Lower lobe of right lung (tissue), 2 donors: ENCODE measurements around the gene NIPAL1. TPM values are rescaled to one million over a fixed set of nuclear protein-coding genes. Genes with fewer than 3 reads are reported as not detected.
A peak's percentile ranks its signal among the peaks of the same experiment; 100 is the strongest.

Source experiments
- ATAC-seq, 2 donors: fragments of 200-7000 bp; cut with Tn5 transposase; one replicate each; pipeline ENCODE4 v1.9.1; 2020 to 2022; ENCODE audit warnings: mild to moderate bottlenecking in 2 of 2, moderate library complexity in 2 of 2
- DNase-seq: peaks from one replicate; pipeline ENCODE4 v3.0.0-alpha.2; 2020
- H3K27ac ChIP-seq: fragments of 200-600 bp; one replicate; pipeline ENCODE4 v1.8.0; 2022
- H3K27me3 ChIP-seq: fragments of 200-600 bp; one replicate; pipeline ENCODE4 v1.8.0; 2022; ENCODE audit warnings: low read depth
- H3K36me3 ChIP-seq: fragments of 200-600 bp; one replicate; pipeline ENCODE4 v1.8.0; 2022; ENCODE audit warnings: mild to moderate bottlenecking
- H3K4me1 ChIP-seq: fragments of 200-600 bp; one replicate; pipeline ENCODE4 v1.8.0; 2022
- H3K4me3 ChIP-seq: fragments of 200-600 bp; one replicate; pipeline ENCODE4 v1.8.0; 2022; ENCODE audit warnings: mild to moderate bottlenecking
- H3K9me3 ChIP-seq: fragments of 200-600 bp; one replicate; pipeline ENCODE4 v1.8.0; 2022
- intact Hi-C: fragments of 100-400 bp; cut with DNase I; formaldehyde crosslinking; loops from one replicate; pipeline ENCODE4 v1.11.0; 2022
- total RNA-seq: library from RNA; stranded (reverse); fragmentation: NEBNext Ultra II Directional; extraction: Animal tissue kit (Norgen Biotek cat#: 25700); gene quantifications from one replicate; pipeline ENCODE4 v1.2.1, GENCODE V29; 2021
- TF ChIP-seq, protein P1 (sequence below): fragments of 200-600 bp; IDR thresholded peaks from one replicate; pipeline ENCODE4 v1.8.0; 2022; ENCODE audit warnings: antibody characterized with exemption, mild to moderate bottlenecking
- donor health status: DM: no; HTN: yes; CAD: no; lungs with severe emphysema.

NIPAL1 gene
- total RNA-seq, 1 donor from 2014 or later, result 1.3 TPM

DNA sequence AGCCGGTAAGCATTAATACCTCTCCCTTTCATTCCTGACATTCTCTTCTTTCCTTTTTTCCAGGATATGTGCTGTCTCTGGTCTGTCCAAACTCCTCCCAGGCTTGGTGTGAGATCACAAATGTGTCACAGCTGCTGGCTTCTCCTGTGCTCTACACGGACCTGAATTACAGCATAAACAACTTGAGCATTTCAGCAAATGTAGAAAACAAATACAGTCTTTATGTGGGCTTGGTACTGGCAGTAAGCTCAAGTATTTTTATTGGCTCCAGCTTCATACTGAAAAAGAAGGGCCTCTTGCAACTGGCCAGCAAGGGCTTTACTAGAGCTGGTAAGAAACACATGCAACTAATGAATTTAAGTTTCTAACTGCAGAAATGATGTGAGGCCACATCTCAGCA, 8.4 kb downstream of the NIPAL1 start:
- ATAC-seq (peak; percentile 49 to 81), DNase-seq (no peak)
- Histone ChIP-seq H3K9me3 (no peaks in the 10 kb centered on the region), H3K27ac (no peak overlapping the region), H3K4me1 (no peaks in the 10 kb centered on the region), H3K27me3 (no peaks in the 10 kb centered on the region), H3K4me3 (no peak overlapping the region), H3K36me3 (no peaks in the 10 kb centered on the region)
- intact Hi-C loops, result no loop called here
- TF ChIP-seq, protein P1, sequence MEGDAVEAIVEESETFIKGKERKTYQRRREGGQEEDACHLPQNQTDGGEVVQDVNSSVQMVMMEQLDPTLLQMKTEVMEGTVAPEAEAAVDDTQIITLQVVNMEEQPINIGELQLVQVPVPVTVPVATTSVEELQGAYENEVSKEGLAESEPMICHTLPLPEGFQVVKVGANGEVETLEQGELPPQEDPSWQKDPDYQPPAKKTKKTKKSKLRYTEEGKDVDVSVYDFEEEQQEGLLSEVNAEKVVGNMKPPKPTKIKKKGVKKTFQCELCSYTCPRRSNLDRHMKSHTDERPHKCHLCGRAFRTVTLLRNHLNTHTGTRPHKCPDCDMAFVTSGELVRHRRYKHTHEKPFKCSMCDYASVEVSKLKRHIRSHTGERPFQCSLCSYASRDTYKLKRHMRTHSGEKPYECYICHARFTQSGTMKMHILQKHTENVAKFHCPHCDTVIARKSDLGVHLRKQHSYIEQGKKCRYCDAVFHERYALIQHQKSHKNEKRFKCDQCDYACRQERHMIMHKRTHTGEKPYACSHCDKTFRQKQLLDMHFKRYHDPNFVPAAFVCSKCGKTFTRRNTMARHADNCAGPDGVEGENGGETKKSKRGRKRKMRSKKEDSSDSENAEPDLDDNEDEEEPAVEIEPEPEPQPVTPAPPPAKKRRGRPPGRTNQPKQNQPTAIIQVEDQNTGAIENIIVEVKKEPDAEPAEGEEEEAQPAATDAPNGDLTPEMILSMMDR, result no peak

DNA sequence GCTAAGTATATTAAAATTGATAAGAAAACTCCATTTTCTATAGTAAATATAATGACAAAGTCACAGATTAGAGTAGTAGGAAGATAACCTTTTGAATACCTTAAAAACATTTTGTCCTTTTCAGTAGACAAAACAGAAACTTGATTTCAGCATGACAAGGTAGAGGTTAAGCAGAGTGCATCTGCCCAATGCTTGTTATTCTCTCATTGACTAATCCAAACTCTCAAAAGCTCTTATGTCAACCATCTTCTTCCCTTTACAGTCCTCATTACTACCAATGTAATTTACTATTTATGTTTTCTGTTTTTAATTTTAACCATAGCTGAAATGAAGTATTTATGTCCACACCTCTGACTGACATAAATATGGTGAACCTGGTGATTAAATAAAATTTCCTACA, 11.1 kb downstream of the NIPAL1 start:
- Histone ChIP-seq H3K27ac (no peak overlapping the region), H3K4me1 (no peaks in the 10 kb centered on the region), H3K27me3 (no peaks in the 10 kb centered on the region), H3K36me3 (no peaks in the 10 kb centered on the region), H3K4me3 (no peak overlapping the region), H3K9me3 (no peaks in the 10 kb centered on the region)
- TF ChIP-seq, protein P1, result no peak
- intact Hi-C loops, result no loop called here
- DNase-seq (no peak), ATAC-seq (no peak)

DNA sequence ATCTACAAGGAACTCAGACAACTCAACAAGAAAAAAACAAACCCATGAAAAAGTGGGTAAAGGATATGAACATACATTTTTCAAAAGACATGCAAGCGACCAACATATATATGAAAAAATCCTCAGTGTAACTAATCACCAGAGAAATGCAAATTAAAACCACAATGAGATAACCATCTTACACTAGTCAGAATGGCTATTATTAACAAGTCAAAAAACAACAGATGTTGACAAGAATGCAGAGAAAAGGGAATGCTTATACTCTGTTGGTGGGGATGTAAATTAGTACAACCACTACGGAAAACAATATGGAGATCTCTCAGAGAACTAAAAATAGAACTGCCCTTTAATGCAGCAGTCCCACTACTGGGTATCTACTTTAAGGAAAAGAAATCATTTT, 12.1 kb downstream of the NIPAL1 start:
- no peaks in the 10 kb centered on the region for H3K36me3 ChIP-seq
- H3K27ac ChIP-seq, result no peak overlapping the region
- H3K4me1 ChIP-seq, result no peaks in the 10 kb centered on the region
- DNase-seq (no peak), ATAC-seq (no peak)
- intact Hi-C loops, result no loop called here
- TF ChIP-seq, protein P1, result no peak
- H3K4me3 ChIP-seq, result no peak overlapping the region
- no peaks in the 10 kb centered on the region for H3K9me3 ChIP-seq
- H3K27me3 ChIP-seq, result no peaks in the 10 kb centered on the region

DNA sequence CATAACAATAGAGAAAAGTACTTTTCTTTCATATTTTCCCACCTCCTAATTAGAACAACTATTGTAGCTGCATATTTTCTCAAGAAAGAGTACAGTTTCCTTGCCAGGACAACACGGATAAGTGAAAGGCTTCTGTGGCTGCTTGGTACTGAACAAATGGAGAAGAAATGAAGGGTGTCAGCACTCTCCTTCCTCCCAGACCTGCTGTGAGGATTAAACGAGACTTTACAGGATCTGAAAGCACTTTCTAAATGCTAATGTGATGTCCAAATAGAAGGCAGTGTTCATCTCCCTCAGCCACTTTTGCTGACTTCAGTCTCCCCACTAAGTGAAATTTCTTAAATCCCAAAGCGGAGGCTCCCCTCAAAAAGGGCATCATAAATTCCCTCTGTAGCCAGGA, 13.9 kb downstream of the NIPAL1 start:
- H3K9me3 ChIP-seq, result no peaks in the 10 kb centered on the region
- TF ChIP-seq, protein P1, result no peak
- intact Hi-C loops, result no loop called here
- no peaks in the 10 kb centered on the region for H3K27me3 ChIP-seq
- no peaks in the 10 kb centered on the region for H3K4me1 ChIP-seq
- H3K4me3 ChIP-seq, result no peak overlapping the region
- H3K27ac ChIP-seq, result no peak overlapping the region
- no peak for ATAC-seq
- DNase-seq, result no peak
- no peaks in the 10 kb centered on the region for H3K36me3 ChIP-seq

DNA sequence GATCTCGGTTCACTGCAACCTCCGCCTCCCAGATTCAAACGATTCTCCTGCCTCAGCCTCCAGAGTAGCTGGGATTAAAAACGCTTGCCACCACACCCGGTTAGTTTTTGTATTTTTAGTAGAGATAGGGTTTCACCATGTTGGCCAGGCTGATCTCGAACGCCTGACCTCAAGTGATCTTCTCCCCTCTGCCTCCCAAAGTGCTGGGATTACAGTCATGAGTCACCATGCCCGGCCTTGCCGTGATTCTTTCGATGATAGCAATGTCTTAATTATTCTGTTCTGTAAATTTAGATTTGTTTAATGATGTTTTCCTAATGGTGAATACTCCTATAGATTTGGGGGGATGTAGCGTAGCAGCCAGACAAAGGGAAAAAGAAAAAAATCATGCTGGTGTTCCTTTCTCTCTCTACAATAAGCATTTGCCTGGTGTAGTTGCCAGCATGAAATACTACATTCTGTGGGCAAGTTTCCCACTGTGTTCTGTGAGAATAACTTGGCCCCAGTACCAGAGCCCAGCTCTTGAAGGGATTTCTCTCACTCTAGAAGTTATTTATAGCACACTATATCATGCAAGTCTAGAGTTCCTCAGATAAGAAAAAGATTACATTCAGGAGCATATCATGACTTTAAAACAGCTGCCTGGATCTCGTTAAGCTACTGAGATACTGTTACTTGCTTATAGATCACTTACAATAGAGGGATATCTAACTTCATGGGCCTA, 15.4 kb downstream of the NIPAL1 start:
- H3K27ac ChIP-seq, result no peak overlapping the region
- intact Hi-C loops, result no loop called here

More for the DNA sequence above, 15.4 kb downstream of the NIPAL1 start:
- ATAC-seq (peak in 1 of 2 donors; percentile 79), DNase-seq (no peak)
- no peaks in the 10 kb centered on the region for H3K9me3 ChIP-seq
- no peaks in the 10 kb centered on the region for H3K27me3 ChIP-seq
- no peak overlapping the region for H3K4me3 ChIP-seq
- no peaks in the 10 kb centered on the region for H3K36me3 ChIP-seq
- TF ChIP-seq, protein P1, result no peak
- no peaks in the 10 kb centered on the region for H3K4me1 ChIP-seq
